Measurements from ENCODE around the gene DHX30.

DHX30 gene

GRCh38 chr3:47896736-47897135 is 93.8 kb downstream of the DHX30 start:
- H3K4me1 ChIP-seq (ENCODE audit: control insufficient read depth, insufficient read depth, low read length): peaks cover 7% of the 10 kb centered on the region
- no peak overlapping the region for H3K9ac ChIP-seq (ENCODE audit: low read length)
- no peaks in the 10 kb centered on the region for H3K36me3 ChIP-seq (ENCODE audit: control insufficient read depth, insufficient read depth, low read length)
- no peaks in the 10 kb centered on the region for H3K9me3 ChIP-seq (ENCODE audit: control insufficient read depth, low read length)
- no peaks in the 10 kb centered on the region for H3K27me3 ChIP-seq (ENCODE audit: control insufficient read depth, insufficient read depth, low read length)
- H3K4me3 ChIP-seq (ENCODE audit: low read length): no peak overlapping the region

- no peaks in the 10 kb centered on the region for H3K27me3 ChIP-seq (ENCODE audit: control insufficient read depth, insufficient read depth, low read length)
- peaks cover 7% of the 10 kb centered on the region for H3K4me1 ChIP-seq (ENCODE audit: control insufficient read depth, insufficient read depth, low read length)
- H3K9ac ChIP-seq (ENCODE audit: low read length): no peak overlapping the region
- H3K36me3 ChIP-seq (ENCODE audit: control insufficient read depth, insufficient read depth, low read length): no peaks in the 10 kb centered on the region
- H3K4me3 ChIP-seq (ENCODE audit: low read length): no peak overlapping the region
- no peaks in the 10 kb centered on the region for H3K9me3 ChIP-seq (ENCODE audit: control insufficient read depth, low read length)
These were observed 95.0 kb downstream of the DHX30 start for GRCh38 chr3:47897954-47898353.

DNA sequence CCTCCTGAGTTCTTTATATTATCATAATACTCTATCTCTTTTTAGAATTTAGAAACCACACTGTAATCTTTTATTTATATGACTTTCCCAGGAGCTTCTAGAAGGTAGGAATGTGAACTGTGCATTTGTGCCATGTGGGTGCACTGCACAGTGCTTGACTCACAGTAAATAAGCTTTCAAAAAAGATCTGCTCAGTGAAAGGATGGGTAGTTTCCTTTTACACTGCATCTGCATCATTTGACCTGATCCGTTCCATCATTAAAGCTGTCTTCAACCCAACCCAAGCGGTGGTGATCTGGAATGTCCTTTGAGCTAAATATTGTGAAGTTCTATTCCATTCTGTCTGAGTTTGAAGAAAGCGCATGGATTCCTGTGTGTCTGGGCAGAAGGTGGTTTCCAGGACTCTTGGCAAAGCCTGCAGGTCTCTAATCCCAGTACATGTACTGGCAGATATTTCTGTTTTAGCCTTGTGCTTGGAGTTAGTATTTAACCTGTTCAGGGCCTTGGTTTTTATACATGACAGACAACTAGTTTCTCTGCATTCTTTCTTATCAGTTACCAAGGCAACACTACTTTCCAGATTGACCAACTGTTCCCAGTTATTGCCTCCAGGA is 96.7 kb downstream of the DHX30 start:
- no peaks in the 10 kb centered on the region for H3K36me3 ChIP-seq (ENCODE audit: control insufficient read depth, insufficient read depth, low read length)
- H3K27me3 ChIP-seq (ENCODE audit: control insufficient read depth, insufficient read depth, low read length): no peaks in the 10 kb centered on the region
- no peak overlapping the region for H3K4me3 ChIP-seq (ENCODE audit: low read length)
- H3K4me1 ChIP-seq (ENCODE audit: control insufficient read depth, insufficient read depth, low read length): peaks cover 7% of the 10 kb centered on the region
- no peak overlapping the region for H3K9ac ChIP-seq (ENCODE audit: low read length)
- H3K9me3 ChIP-seq (ENCODE audit: control insufficient read depth, low read length): no peaks in the 10 kb centered on the region

Measured in mucosa of stomach (tissue), 1 donor.